NCI-H1048 (cell line): Measurements from ENCODE around the gene CPSF4.
"Not testable (repeated sequence)": the region's sequence is repeated elsewhere in the genome, so short reads cannot be mapped to it uniquely, and the experiment has no call there.

ENCODE experiments used
- DNase-seq: peaks from one replicate; lab custom pipeline; 2025; lab: John Stamatoyannopoulos, UW

The CPSF4 gene

GRCh38 chr7:99490878-99491277, 52.1 kb downstream of the CPSF4 start:
- DNase-seq, result no peak

DNA sequence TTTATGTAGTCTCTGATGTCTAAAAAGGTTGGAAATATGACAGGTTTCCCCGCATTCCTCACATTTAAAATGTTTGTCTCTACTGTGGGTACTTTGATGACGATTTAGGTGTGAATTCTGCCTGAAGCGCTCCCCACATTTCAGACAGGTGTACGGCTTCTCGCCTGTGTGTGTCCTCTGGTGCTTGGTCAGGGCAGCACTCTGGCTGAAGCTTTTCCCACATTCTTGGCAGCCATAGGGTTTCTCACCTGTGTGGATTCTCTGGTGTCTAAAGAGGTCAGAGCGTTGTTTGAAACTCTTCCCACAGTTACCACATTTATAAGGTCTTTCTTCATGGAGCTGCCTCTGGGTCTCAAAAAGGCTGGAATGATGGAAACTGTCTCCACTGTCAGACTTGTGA, 55.1 kb downstream of the CPSF4 start:
- DNase-seq, result no peak

DNA sequence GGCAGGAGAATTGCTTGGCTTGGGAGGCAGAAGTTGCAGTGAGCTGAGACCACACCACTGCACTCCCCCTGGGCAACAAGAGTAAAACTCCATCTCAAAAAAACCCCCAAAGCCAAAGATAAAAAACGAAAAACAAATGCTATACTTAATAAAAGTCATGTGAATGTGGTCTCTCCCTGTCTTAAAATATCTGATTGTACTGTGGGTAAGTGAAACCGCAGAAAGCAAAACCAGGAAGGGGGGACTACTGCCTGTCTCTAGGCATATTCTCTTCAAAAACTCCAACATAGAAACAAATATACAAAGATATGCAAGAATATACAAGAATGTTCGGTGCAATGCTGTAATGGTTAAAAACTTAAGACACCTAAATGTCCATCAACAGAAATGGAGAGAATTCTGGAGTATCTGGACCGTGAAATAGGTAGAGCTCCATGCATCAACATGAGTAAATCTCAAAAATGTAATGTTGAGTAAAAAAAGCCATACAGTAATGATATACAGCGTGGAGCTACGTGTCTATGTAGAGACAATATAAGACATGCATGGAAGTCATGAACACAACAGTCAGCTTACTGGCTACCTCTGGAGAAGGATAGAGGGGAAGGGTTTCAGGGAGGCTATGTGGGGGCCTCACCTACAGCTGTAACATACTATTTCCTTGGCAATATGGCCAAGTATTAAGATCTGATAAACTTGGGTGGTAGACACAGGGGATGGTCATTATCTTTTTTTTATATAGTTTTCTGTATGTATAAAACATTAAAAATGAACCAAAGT, 59.2 kb downstream of the CPSF4 start:
- no peak for DNase-seq

DNA sequence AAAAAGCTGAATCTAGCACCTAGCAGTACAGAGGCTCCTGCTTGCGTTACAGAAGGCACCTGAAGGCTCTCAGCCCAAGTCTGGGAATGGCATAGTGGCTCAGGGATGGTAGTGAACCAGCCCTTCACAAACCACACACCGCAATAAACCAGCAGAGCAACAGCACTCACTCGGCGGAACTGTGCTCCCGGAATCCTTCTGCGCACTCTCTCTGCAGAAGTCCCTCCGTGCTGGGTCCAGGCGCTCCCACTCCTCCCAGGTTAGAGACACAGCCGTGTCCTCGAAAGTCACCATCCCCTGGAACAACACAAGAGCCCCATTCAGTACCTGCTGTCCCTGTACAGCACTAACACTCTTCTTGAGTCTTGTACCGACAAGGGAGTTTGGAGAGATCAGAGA, 59.8 kb downstream of the CPSF4 start:
- DNase-seq, result no peak

- no peak for DNase-seq
These were observed 60.6 kb downstream of the CPSF4 start for GRCh38 chr7:99499371-99499720.

DNA sequence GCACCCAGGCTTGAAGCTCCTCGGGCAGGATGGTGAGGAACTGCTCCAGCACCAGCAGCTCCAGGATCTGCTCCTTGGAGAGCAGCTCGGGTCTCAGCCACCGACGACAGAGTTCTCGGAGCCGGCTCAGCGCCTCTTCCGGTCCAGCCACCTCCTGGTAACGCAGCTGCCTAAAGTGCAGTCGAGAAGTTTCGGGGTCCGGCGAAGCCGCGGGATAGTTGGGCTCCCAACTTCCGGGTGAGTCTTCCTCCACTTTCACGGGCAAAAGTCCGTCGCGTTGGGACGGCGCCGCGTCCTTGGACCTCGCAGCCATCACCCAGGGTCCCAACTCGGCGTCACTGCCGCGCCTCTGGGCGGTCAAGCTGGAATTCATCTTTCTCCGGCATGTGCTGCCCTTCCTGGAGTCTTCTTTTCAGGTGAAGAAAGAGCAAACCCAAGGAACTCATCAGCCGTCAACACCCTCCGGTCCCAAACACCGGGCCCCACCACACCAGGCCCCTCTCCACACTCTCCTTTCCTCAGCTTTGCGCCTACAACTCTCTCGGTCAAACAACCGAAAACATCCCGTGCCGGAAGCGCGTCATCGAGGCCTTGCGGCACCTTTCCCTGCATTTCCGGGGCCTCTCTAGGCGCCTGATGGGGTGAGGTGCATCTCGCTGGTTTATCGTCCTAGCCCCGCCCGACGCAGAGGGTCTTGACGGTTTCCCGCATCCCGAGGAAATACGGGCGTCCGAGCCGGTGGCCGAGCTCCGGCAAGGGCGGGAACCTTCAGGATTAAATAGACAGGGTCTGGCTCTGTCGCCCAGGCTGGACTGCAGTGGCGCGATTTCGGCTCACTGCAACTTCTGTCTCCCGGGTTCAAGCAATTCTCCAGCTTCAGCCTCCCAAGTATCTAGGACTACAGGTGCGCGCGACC, 61.2 kb downstream of the CPSF4 start, which contains the start of gene ZNF394:
TSS of gene ZNF394 (minus strand) at position 561 of the 916 bp plus-strand sequence. CDS start at position 373, 188 bp downstream.
- DNase-seq, result peak; percentile 47

GRCh38 chr7:99500637-99501009, 61.9 kb downstream of the CPSF4 start:
- no peak for DNase-seq

GRCh38 chr7:99501236-99501635, 62.5 kb downstream of the CPSF4 start:
- not testable (repeated sequence) for DNase-seq

DNA sequence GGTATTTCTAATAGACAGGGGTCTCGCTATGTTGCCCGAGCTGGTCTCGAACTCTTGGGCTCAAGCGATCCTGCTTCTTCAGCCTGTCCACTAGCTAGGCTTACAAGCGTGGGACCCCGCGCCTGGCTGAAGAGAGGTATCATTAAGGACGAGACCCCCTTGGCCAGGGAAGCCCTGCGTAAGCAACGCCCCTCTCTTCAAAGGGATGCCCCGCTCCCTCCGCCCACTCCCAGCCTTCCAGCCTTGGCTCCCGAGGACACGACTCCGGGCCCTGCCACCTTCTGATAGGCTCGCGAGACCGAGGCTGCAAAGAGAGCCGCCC, 65.5 kb downstream of the CPSF4 start:
- DNase-seq, result peak; percentile 92

DNA sequence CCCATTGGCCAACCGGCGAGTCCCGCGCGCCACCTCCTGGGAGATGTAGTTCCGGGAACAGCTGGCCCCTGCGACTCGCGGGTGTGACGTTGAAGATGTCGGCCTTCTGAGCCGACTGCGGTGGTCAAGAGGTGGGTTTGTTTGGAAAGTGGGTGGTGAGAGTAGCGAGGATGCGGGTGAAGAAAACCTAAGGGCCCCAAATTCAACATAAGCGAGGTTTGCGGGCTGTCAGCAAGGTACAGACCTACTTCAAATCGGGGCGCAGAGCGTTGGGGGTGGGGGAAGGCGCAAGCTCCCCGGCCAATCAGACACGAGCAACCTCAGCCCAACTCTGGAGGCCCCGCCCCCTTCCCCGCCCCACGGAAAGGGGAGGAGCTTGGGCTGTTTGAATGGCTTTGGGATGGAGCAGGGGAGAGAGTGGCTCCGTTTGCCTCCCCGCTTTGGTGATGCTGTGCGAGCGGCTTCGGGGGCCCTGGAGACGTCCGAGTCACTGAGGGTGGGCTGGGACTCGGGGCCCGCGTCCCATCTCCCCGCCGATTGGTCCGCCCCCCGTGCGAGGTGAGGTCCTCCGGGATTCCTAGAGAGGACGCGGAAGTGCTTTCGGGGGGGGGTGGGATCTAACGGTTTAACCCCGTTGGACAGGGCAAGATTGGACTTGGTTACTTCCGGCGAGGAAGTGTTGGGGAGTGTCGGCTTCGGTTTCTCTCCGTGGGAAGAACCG, 66.0 kb downstream of the CPSF4 start, which contains the start of gene ZKSCAN5:
TSS of gene ZKSCAN5 (plus strand) at position 60 of the 721 bp plus-strand sequence. CDS start 1,383 bp downstream, outside the sequence.
- DNase-seq, result peak; percentile 84

DNA sequence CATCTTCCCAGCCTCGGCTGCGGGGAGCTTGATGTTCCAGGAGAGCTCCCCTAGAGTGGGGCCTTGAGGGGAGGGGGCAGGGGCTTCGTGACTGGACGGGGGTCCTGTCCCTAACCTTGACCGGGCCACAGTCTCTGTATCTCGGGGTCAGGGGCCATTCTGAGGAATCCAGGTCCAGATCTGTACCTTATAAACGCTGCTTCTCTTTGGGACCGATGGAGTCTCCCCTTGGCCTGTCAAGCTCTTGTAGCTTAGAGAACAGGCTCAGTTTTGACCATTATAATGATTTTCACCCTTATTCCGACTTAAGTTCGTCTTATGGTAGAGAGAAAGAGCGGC, 66.5 kb downstream of the CPSF4 start:
- DNase-seq, result no peak
